H9 (cell line): ENCODE measurements around the gene ACYP1. TPM values are rescaled to one million over a fixed set of nuclear protein-coding genes. Genes with fewer than 3 reads are reported as not detected.

ENCODE experiments used
- DNase-seq: peaks from one replicate; pipeline ENCODE4 v3.0.0-alpha.2; 2017
- H2AFZ ChIP-seq: one replicate; pipeline ENCODE4 v1.6.1; 2013; ENCODE audit warnings: mild to moderate bottlenecking, low read length, control low read depth, moderate library complexity
- H2AK5ac ChIP-seq: 2 replicates; pipeline ENCODE4 v1.6.1; 2013; ENCODE audit warnings: low read length, control low read depth, mixed read lengths; ENCODE audit not compliant: insufficient read length
- H2BK120ac ChIP-seq: one replicate; pipeline ENCODE4 v1.6.1; 2013; ENCODE audit warnings: low read depth, mild to moderate bottlenecking, low read length, control low read depth, inconsistent platforms; ENCODE audit not compliant: poor library complexity, severe bottlenecking
- H2BK12ac ChIP-seq: 2 replicates; pipeline ENCODE4 v1.6.1; 2013; ENCODE audit warnings: low read length, control low read depth, mixed read lengths, low read depth; ENCODE audit not compliant: insufficient read length
- H2BK15ac ChIP-seq: 2 replicates; pipeline ENCODE4 v1.6.1; 2013; ENCODE audit warnings: low read depth, low read length, control low read depth
- H2BK20ac ChIP-seq: one replicate; pipeline ENCODE4 v1.6.1; 2013; ENCODE audit warnings: low read depth, mild to moderate bottlenecking, low read length, control low read depth, inconsistent platforms; ENCODE audit not compliant: poor library complexity, severe bottlenecking
- H2BK5ac ChIP-seq: 2 replicates; pipeline ENCODE4 v1.6.1; 2013; ENCODE audit warnings: low read length, control low read depth, mixed read lengths; ENCODE audit not compliant: insufficient read length
- H3K14ac ChIP-seq: 2 replicates; pipeline ENCODE4 v1.6.1; 2013; ENCODE audit warnings: low read length, control low read depth; ENCODE audit not compliant: insufficient read depth
- H3K18ac ChIP-seq: 2 replicates; pipeline ENCODE4 v1.6.1; 2013; ENCODE audit warnings: low read depth, mild to moderate bottlenecking, mixed read lengths, low read length, control low read depth; ENCODE audit not compliant: insufficient read length
- H3K23ac ChIP-seq: 2 replicates; pipeline ENCODE4 v1.6.1; 2013; ENCODE audit warnings: low read length, control low read depth, mixed read lengths, low read depth; ENCODE audit not compliant: insufficient read length
- H3K23me2 ChIP-seq: 2 replicates; pipeline ENCODE4 v1.6.1; 2013; ENCODE audit warnings: low read depth, mild to moderate bottlenecking, mixed read lengths, low read length, control low read depth; ENCODE audit not compliant: insufficient read length, poor library complexity, severe bottlenecking
- H3K27ac ChIP-seq: 2 replicates; pipeline ENCODE4 v1.5.1; 2013; ENCODE audit warnings: low read length, control low read depth, mixed read lengths, low read depth; ENCODE audit not compliant: insufficient read length
- H3K27me3 ChIP-seq: 2 replicates; pipeline ENCODE4 v1.6.1; 2013; ENCODE audit warnings: low read length, control low read depth, inconsistent platforms; ENCODE audit not compliant: insufficient read depth
- H3K4ac ChIP-seq: 2 replicates; pipeline ENCODE4 v1.6.1; 2013; ENCODE audit warnings: low read depth, mild to moderate bottlenecking, control low read depth, inconsistent platforms, low read length, moderate library complexity
- H3K4me1 ChIP-seq: 2 replicates; pipeline ENCODE4 v1.6.1; 2013; ENCODE audit warnings: low read length, control low read depth, inconsistent platforms; ENCODE audit not compliant: insufficient read depth
- H3K4me2 ChIP-seq: 2 replicates; pipeline ENCODE4 v1.6.1; 2013; ENCODE audit warnings: low read length, control low read depth, mixed read lengths; ENCODE audit not compliant: insufficient read length, insufficient read depth
- H3K56ac ChIP-seq: 2 replicates; pipeline ENCODE4 v1.6.1; 2013; ENCODE audit warnings: low read depth, mild to moderate bottlenecking, mixed read lengths, low read length, control low read depth; ENCODE audit not compliant: insufficient read length
- H3K79me1 ChIP-seq: 2 replicates; pipeline ENCODE4 v1.6.1; 2013; ENCODE audit warnings: low read depth, mild to moderate bottlenecking, moderate library complexity, low read length, control low read depth, inconsistent platforms; ENCODE audit not compliant: insufficient read depth, poor library complexity, severe bottlenecking
- H3K79me2 ChIP-seq: 2 replicates; pipeline ENCODE4 v1.6.1; 2013; ENCODE audit warnings: low read length, control low read depth, inconsistent platforms; ENCODE audit not compliant: insufficient read depth
- H3K9ac ChIP-seq: 2 replicates; pipeline ENCODE4 v1.6.1; 2013; ENCODE audit warnings: low read length, control low read depth, mixed read lengths; ENCODE audit not compliant: insufficient read length; ENCODE audit errors: extremely low read depth
- H3K9me3 ChIP-seq: one replicate; pipeline ENCODE4 v1.6.1; 2013; ENCODE audit warnings: low read depth, low read length, inconsistent platforms; ENCODE audit not compliant: control insufficient read depth
- H3T11ph ChIP-seq: one replicate; pipeline ENCODE4 v1.6.1; 2013; ENCODE audit warnings: mild to moderate bottlenecking, low read length, control low read depth, inconsistent platforms
- H4K20me1 ChIP-seq: one replicate; pipeline ENCODE4 v1.6.1; 2013; ENCODE audit not compliant: control insufficient read depth, insufficient read length, insufficient read depth
- H4K5ac ChIP-seq: 2 replicates; pipeline ENCODE4 v1.6.1; 2013; ENCODE audit warnings: low read depth, mild to moderate bottlenecking, mixed read lengths, low read length, control low read depth; ENCODE audit not compliant: insufficient read length
- H4K8ac ChIP-seq: replicated peaks from 2 replicates; pipeline ENCODE4 v1.6.1; 2013; ENCODE audit warnings: low read length, control low read depth, mixed read lengths, low read depth; ENCODE audit not compliant: insufficient read length
- H4K91ac ChIP-seq: 2 replicates; pipeline ENCODE4 v1.6.1; 2013; ENCODE audit warnings: low read depth, mild to moderate bottlenecking, moderate library complexity, mixed read lengths, low read length, control low read depth; ENCODE audit not compliant: insufficient read length
- H3K27ac Mint-ChIP-seq, 3 experiments: 2 replicates in 2 of 3; 3 replicates in 1 of 3; pipeline ENCODE4 v1.8.0; 2020 to 2021; ENCODE audit warnings: mixed read lengths in 3 of 3, mild to moderate bottlenecking in 1 of 3, moderate library complexity in 1 of 3
- H3K27me3 Mint-ChIP-seq: 2 replicates; pipeline ENCODE4 v1.8.0; 2021; ENCODE audit warnings: low read depth, mild to moderate bottlenecking, moderate library complexity, mixed read lengths
- H3K36me3 Mint-ChIP-seq, 3 experiments: 2 replicates in 2 of 3; 3 replicates in 1 of 3; pipeline ENCODE4 v1.8.0; 2020 to 2021; ENCODE audit warnings: low read depth in 3 of 3, mixed read lengths in 3 of 3; ENCODE audit not compliant: insufficient read depth in 1 of 3
- H3K4me1 Mint-ChIP-seq, 2 experiments: 2 replicates each; pipeline ENCODE4 v1.8.0; 2020; ENCODE audit warnings: mixed read lengths in 2 of 2
- H3K4me3 Mint-ChIP-seq, 2 experiments: 2 replicates in 1 of 2; 3 replicates in 1 of 2; pipeline ENCODE4 v1.8.0; 2020 to 2021; ENCODE audit warnings: mild to moderate bottlenecking in 2 of 2, mixed read lengths in 2 of 2, moderate library complexity in 1 of 2
- H3K9me3 Mint-ChIP-seq, 2 experiments: 2 replicates in 1 of 2; 3 replicates in 1 of 2; pipeline ENCODE4 v1.8.0; 2020; ENCODE audit warnings: mild to moderate bottlenecking in 2 of 2, mixed read lengths in 2 of 2, moderate library complexity in 1 of 2
- CTCF ChIP-seq: fragments of 200-600 bp; sonication (generic); conservative IDR thresholded peaks from 3 replicates; pipeline ENCODE4 v1.8.0; 2021; ENCODE audit warnings: antibody characterized with exemption, mild to moderate bottlenecking
- WGBS: extraction: QIAGEN DNeasy Blood & Tissue Kit; methylation state at CpG from one replicate; pipeline ENCODE4 v1.1.7; 2013; ENCODE audit warnings: missing lambda C conversion rate, low lambda C conversion rate, mixed read lengths; ENCODE audit not compliant: insufficient read length; ENCODE audit errors: extremely low coverage; 5-methylcytosine and 5-hydroxymethylcytosine counted together
- total RNA-seq: library from RNA; stranded (reverse); gene quantifications from 2 replicates; pipeline ENCODE4 v1.2.1, GENCODE V29; 2021

Gene ACYP1
- total RNA-seq, 1 experiment from 2014 or later = 18.9 TPM

GRCh38 chr14:75047506-75047905 is 16.3 kb downstream of the ACYP1 start:
- no peak overlapping the region for H3T11ph ChIP-seq
- H3K4me1 Mint-ChIP-seq = no peaks in the 10 kb centered on the region; a peak in 1 of 4 replicates

More at GRCh38 chr14:75047506-75047905, 16.3 kb downstream of the ACYP1 start:
- no peak overlapping the region for H3K27ac ChIP-seq
- H3K79me1 ChIP-seq = peaks cover 3% of the 10 kb centered on the region
- no peak for TF ChIP-seq CTCF
- H3K56ac ChIP-seq = no peak overlapping the region
- H3K79me2 ChIP-seq = no peaks in the 10 kb centered on the region
- Mint-ChIP-seq H3K27ac (no peak overlapping the region), H3K36me3 (peaks cover 0 to 16% (median 2%) of the 10 kb centered on the region in 3 experiments; a peak in 4 of 7 replicates), H3K27me3 (no peaks in the 10 kb centered on the region), H3K9me3 (no peaks in the 10 kb centered on the region; a peak in 1 of 5 replicates), H3K4me3 (no peak overlapping the region)
- no peak overlapping the region for H3K9ac ChIP-seq
- H3K18ac ChIP-seq = no peak overlapping the region
- H3K14ac ChIP-seq = no peak overlapping the region
- H2BK15ac ChIP-seq = no peak overlapping the region
- no peaks in the 10 kb centered on the region for H3K9me3 ChIP-seq
- WGBS = no CpG with 5 or more reads among the region's 4 CpGs
- no peak overlapping the region for H3K4ac ChIP-seq
- H2AFZ ChIP-seq = no peak overlapping the region
- no peak overlapping the region for H2BK12ac ChIP-seq
- no peak overlapping the region for H4K5ac ChIP-seq
- H4K20me1 ChIP-seq = no peaks in the 10 kb centered on the region
- H2BK20ac ChIP-seq = no peak overlapping the region
- no peak overlapping the region for H2BK5ac ChIP-seq
- no peak overlapping the region for H2BK120ac ChIP-seq
- no peak overlapping the region for H4K91ac ChIP-seq
- H3K27me3 ChIP-seq = no peaks in the 10 kb centered on the region
- DNase-seq = no peak
- H4K8ac ChIP-seq = no peak overlapping the region
- no peak overlapping the region for H3K4me2 ChIP-seq
- H3K23me2 ChIP-seq = peaks cover 3% of the 10 kb centered on the region
- no peak overlapping the region for H3K23ac ChIP-seq
- 0 out of 2 replicates have a peak, but pooled peaks cover 2% of the 10 kb centered on the region for H3K4me1 ChIP-seq
- H2AK5ac ChIP-seq = no peak overlapping the region
